ENCODE data around the gene PTER. TPM values are rescaled to one million over a fixed set of nuclear protein-coding genes. Genes with fewer than 3 reads are reported as not detected.

PTER gene
- total RNA-seq, 2 experiments from 2014 or later: 22.8 to 29.7 TPM

GRCh38 chr10:16529853-16530252 lies 93.0 kb downstream of the PTER start:
- H3K9me3 ChIP-seq (ENCODE audit: low read length): no peaks in the 10 kb centered on the region
- no peaks in the 10 kb centered on the region for H3K36me3 ChIP-seq (ENCODE audit: insufficient read depth, low read length)
- H3K4me2 ChIP-seq (ENCODE audit: low read length): no peak overlapping the region
- no peaks in the 10 kb centered on the region for H4K20me1 ChIP-seq (ENCODE audit: insufficient read depth, low read length)
- DNase-seq (ENCODE audit: low spot score): no peak
- no peaks in the 10 kb centered on the region for H3K79me2 ChIP-seq (ENCODE audit: insufficient read depth, low read depth, low read length)
- no TSS peak for BruUV-seq (replicated peaks)
- no peak overlapping the region for H2AFZ ChIP-seq (ENCODE audit: low read length)
- ChIA-PET CTCF (ENCODE audit: unreplicated experiment) (no interaction called here), POLR2A (interaction anchor here (0.6 to 1.0 kb wide), 3 partner anchors 9 to 580 kb away, joined by 3 to 4 read pairs (median 3); no protein-coding TSS in a partner anchor)
- H3K27ac ChIP-seq (ENCODE audit: low read depth, low read length, poor library complexity, severe bottlenecking): no peak overlapping the region
- H3K4me1 ChIP-seq (ENCODE audit: insufficient read depth, low read length, poor library complexity, severe bottlenecking): no peaks in the 10 kb centered on the region
- TF ChIP-seq CTCF (conservative IDR thresholded peaks at IDR 0.05; ENCODE audit: low read length): no peak
- TF ChIP-seq EZH2phosphoT487 (IDR thresholded peaks at IDR 0.05; ENCODE audit: borderline replicate concordance, low read depth, low read length): no peak
- no peaks in the 10 kb centered on the region for H3K9me2 ChIP-seq (ENCODE audit: insufficient read depth, low read length)
- intact Hi-C loops (cut with micrococcal nuclease; ENCODE audit: unreplicated experiment): no loop called here
- H3K4me3 ChIP-seq (ENCODE audit: low read depth, low read length, poor library complexity, severe bottlenecking): no peak overlapping the region

- TF ChIP-seq EZH2phosphoT487 (IDR thresholded peaks at IDR 0.05; ENCODE audit: borderline replicate concordance, low read depth, low read length) (no peak), CTCF (conservative IDR thresholded peaks at IDR 0.05; ENCODE audit: low read length) (no peak)
- H3K4me2 ChIP-seq (ENCODE audit: low read length): no peak overlapping the region
- no peaks in the 10 kb centered on the region for H3K9me3 ChIP-seq (ENCODE audit: low read length)
- no peak overlapping the region for H2AFZ ChIP-seq (ENCODE audit: low read length)
- no peaks in the 10 kb centered on the region for H3K9me2 ChIP-seq (ENCODE audit: insufficient read depth, low read length)
- H3K27ac ChIP-seq (ENCODE audit: low read depth, low read length, poor library complexity, severe bottlenecking): no peak overlapping the region
- no peaks in the 10 kb centered on the region for H3K36me3 ChIP-seq (ENCODE audit: insufficient read depth, low read length)
- H3K79me2 ChIP-seq (ENCODE audit: insufficient read depth, low read depth, low read length): no peaks in the 10 kb centered on the region
- ChIA-PET POLR2A (no interaction called here), CTCF (ENCODE audit: unreplicated experiment) (no interaction called here)
- DNase-seq (ENCODE audit: low spot score): no peak
- intact Hi-C loops (cut with micrococcal nuclease; ENCODE audit: unreplicated experiment): no loop called here
- no peak overlapping the region for H3K4me3 ChIP-seq (ENCODE audit: low read depth, low read length, poor library complexity, severe bottlenecking)
- H4K20me1 ChIP-seq (ENCODE audit: insufficient read depth, low read length): no peaks in the 10 kb centered on the region
- no peaks in the 10 kb centered on the region for H3K4me1 ChIP-seq (ENCODE audit: insufficient read depth, low read length, poor library complexity, severe bottlenecking)
- no TSS peak for BruUV-seq (replicated peaks)
Observed at GRCh38 chr10:16536155-16536554, 99.3 kb downstream of the PTER start.

GRCh38 chr10:16544099-16544498 lies 107.3 kb downstream of the PTER start:
- POLR2A ChIA-PET: interaction anchor here (0.7 kb wide), 1 partner anchor 134 kb away, joined by 3 read pairs; no protein-coding TSS in a partner anchor
- H3K9me3 ChIP-seq (ENCODE audit: low read length): no peaks in the 10 kb centered on the region
- CTCF ChIA-PET (ENCODE audit: unreplicated experiment): no interaction called here
- intact Hi-C loops (cut with micrococcal nuclease; ENCODE audit: unreplicated experiment): no loop called here
- H3K4me3 ChIP-seq (ENCODE audit: low read depth, low read length, poor library complexity, severe bottlenecking): no peak overlapping the region
- no TSS peak for BruUV-seq (replicated peaks)
- H3K36me3 ChIP-seq (ENCODE audit: insufficient read depth, low read length): no peaks in the 10 kb centered on the region
- H4K20me1 ChIP-seq (ENCODE audit: insufficient read depth, low read length): no peaks in the 10 kb centered on the region
- no peak overlapping the region for H3K27ac ChIP-seq (ENCODE audit: low read depth, low read length, poor library complexity, severe bottlenecking)
- H3K79me2 ChIP-seq (ENCODE audit: insufficient read depth, low read depth, low read length): no peaks in the 10 kb centered on the region
- no peak for TF ChIP-seq CTCF (conservative IDR thresholded peaks at IDR 0.05; ENCODE audit: low read length)
- no peak for TF ChIP-seq EZH2phosphoT487 (IDR thresholded peaks at IDR 0.05; ENCODE audit: borderline replicate concordance, low read depth, low read length)
- no peak for DNase-seq (ENCODE audit: low spot score)
- no peaks in the 10 kb centered on the region for H3K4me1 ChIP-seq (ENCODE audit: insufficient read depth, low read length, poor library complexity, severe bottlenecking)
- no peaks in the 10 kb centered on the region for H3K9me2 ChIP-seq (ENCODE audit: insufficient read depth, low read length)
- H3K4me2 ChIP-seq (ENCODE audit: low read length): no peak overlapping the region
- H2AFZ ChIP-seq (ENCODE audit: low read length): no peak overlapping the region

Data from OCI-LY7 (cell line).